ENCODE results near the gene PARP11. TPM values are rescaled to one million over a fixed set of nuclear protein-coding genes. Genes with fewer than 3 reads are reported as not detected.

PARP11 gene
- total RNA-seq, 1 donor from 2014 or later = 8.7 TPM

- Mint-ChIP-seq H3K9me3 (ENCODE audit: unreplicated experiment) (peaks cover 27% of the 10 kb centered on the region), H3K36me3 (ENCODE audit: unreplicated experiment) (peaks cover 9% of the 10 kb centered on the region), H3K27me3 (ENCODE audit: unreplicated experiment) (no peaks in the 10 kb centered on the region), H3K4me3 (ENCODE audit: unreplicated experiment) (no peak overlapping the region), H3K4me1 (ENCODE audit: unreplicated experiment) (no peaks in the 10 kb centered on the region), H3K27ac (ENCODE audit: unreplicated experiment) (no peak overlapping the region)
- DNase-seq (ENCODE audit: extremely low spot score, unreplicated experiment) = no peak
- TF ChIP-seq CTCF (IDR thresholded peaks at IDR 0.05) = no peak
Measured at GRCh38 chr12:3833670-3834310, 39.4 kb downstream of the PARP11 start.

GRCh38 chr12:3832738-3833137, 40.5 kb downstream of the PARP11 start:
- H3K9me3 Mint-ChIP-seq (ENCODE audit: unreplicated experiment) = peaks cover 23% of the 10 kb centered on the region
- no peaks in the 10 kb centered on the region for H3K27me3 Mint-ChIP-seq (ENCODE audit: unreplicated experiment)
- H3K4me3 Mint-ChIP-seq (ENCODE audit: unreplicated experiment) = no peak overlapping the region
- H3K27ac Mint-ChIP-seq (ENCODE audit: unreplicated experiment) = no peak overlapping the region
- no peak for DNase-seq (ENCODE audit: extremely low spot score, unreplicated experiment)
- no peaks in the 10 kb centered on the region for H3K4me1 Mint-ChIP-seq (ENCODE audit: unreplicated experiment)
- peaks cover 2% of the 10 kb centered on the region for H3K36me3 Mint-ChIP-seq (ENCODE audit: unreplicated experiment)
- TF ChIP-seq CTCF (IDR thresholded peaks at IDR 0.05) = no peak

GRCh38 chr12:3828888-3829287, 44.3 kb downstream of the PARP11 start:
- peaks cover 6% of the 10 kb centered on the region for H3K36me3 Mint-ChIP-seq (ENCODE audit: unreplicated experiment)
- DNase-seq (ENCODE audit: extremely low spot score, unreplicated experiment) = no peak
- H3K4me3 Mint-ChIP-seq (ENCODE audit: unreplicated experiment) = no peak overlapping the region
- no peak overlapping the region for H3K27ac Mint-ChIP-seq (ENCODE audit: unreplicated experiment)
- no peaks in the 10 kb centered on the region for H3K4me1 Mint-ChIP-seq (ENCODE audit: unreplicated experiment)
- no peaks in the 10 kb centered on the region for H3K27me3 Mint-ChIP-seq (ENCODE audit: unreplicated experiment)
- H3K9me3 Mint-ChIP-seq (ENCODE audit: unreplicated experiment) = no peaks in the 10 kb centered on the region
- no peak for TF ChIP-seq CTCF (IDR thresholded peaks at IDR 0.05)

GRCh38 chr12:3827301-3828000, 45.7 kb downstream of the PARP11 start:
- Mint-ChIP-seq H3K9me3 (ENCODE audit: unreplicated experiment) (no peaks in the 10 kb centered on the region), H3K4me1 (ENCODE audit: unreplicated experiment) (no peaks in the 10 kb centered on the region), H3K36me3 (ENCODE audit: unreplicated experiment) (peaks cover 6% of the 10 kb centered on the region)

More at GRCh38 chr12:3827301-3828000, 45.7 kb downstream of the PARP11 start:
- Mint-ChIP-seq H3K27me3 (ENCODE audit: unreplicated experiment) (no peaks in the 10 kb centered on the region), H3K4me3 (ENCODE audit: unreplicated experiment) (no peak overlapping the region), H3K27ac (ENCODE audit: unreplicated experiment) (no peak overlapping the region)
- TF ChIP-seq CTCF (IDR thresholded peaks at IDR 0.05) = no peak
- no peak for DNase-seq (ENCODE audit: extremely low spot score, unreplicated experiment)
